Measurements from ENCODE around the gene YBX3. TPM values are rescaled to one million over a fixed set of nuclear protein-coding genes. Genes with fewer than 3 reads are reported as not detected.

The YBX3 gene
- total RNA-seq, 4 donors from 2014 or later, result 3,451 to 6,393 (median 4,786) TPM

GRCh38 chr12:10736463-10736862, 13.3 kb upstream of the YBX3 start:
- TF ChIP-seq CTCF (IDR thresholded peaks at IDR 0.05 in 4 of 5, conservative IDR thresholded peaks at IDR 0.05 in 1 of 5) (no peak), POLR2A (IDR thresholded peaks at IDR 0.05) (no peak)
- H3K27me3 ChIP-seq, result no peaks in the 10 kb centered on the region
- H3K4me3 ChIP-seq, result no peak overlapping the region
- DNase-seq (no peak), ATAC-seq (no peak)
- no peaks in the 10 kb centered on the region for H3K36me3 ChIP-seq
- H3K9me3 ChIP-seq, result no peaks in the 10 kb centered on the region
- no peak overlapping the region for H3K27ac ChIP-seq
- intact Hi-C loops (cut with DNase I; ENCODE audit: low total_unique reads) (no loop called here), in situ Hi-C loops (cut with MboI; ENCODE audit: low sequenced_read_pairs in 4 of 4) (no loop called here)
- H3K4me1 ChIP-seq, result no peaks in the 10 kb centered on the region

GRCh38 chr12:10735428-10735827, 12.3 kb upstream of the YBX3 start:
- H3K9me3 ChIP-seq, result no peaks in the 10 kb centered on the region
- DNase-seq (no peak), ATAC-seq (no peak)
- no peak overlapping the region for H3K27ac ChIP-seq
- H3K4me3 ChIP-seq, result no peak overlapping the region
- H3K4me1 ChIP-seq, result no peaks in the 10 kb centered on the region
- TF ChIP-seq POLR2A (IDR thresholded peaks at IDR 0.05) (no peak), CTCF (IDR thresholded peaks at IDR 0.05 in 4 of 5, conservative IDR thresholded peaks at IDR 0.05 in 1 of 5) (no peak)
- intact Hi-C loops (cut with DNase I; ENCODE audit: low total_unique reads) (no loop called here), in situ Hi-C loops (cut with MboI; ENCODE audit: low sequenced_read_pairs in 4 of 4) (no loop called here)
- no peaks in the 10 kb centered on the region for H3K27me3 ChIP-seq
- no peaks in the 10 kb centered on the region for H3K36me3 ChIP-seq

- intact Hi-C loops (cut with DNase I; ENCODE audit: low total_unique reads), result no loop called here
- in situ Hi-C loops (cut with MboI; ENCODE audit: low sequenced_read_pairs in 4 of 4), result no loop called here
- Histone ChIP-seq H3K27ac (no peak overlapping the region), H3K4me1 (no peaks in the 10 kb centered on the region), H3K27me3 (no peaks in the 10 kb centered on the region), H3K36me3 (no peaks in the 10 kb centered on the region), H3K9me3 (no peaks in the 10 kb centered on the region), H3K4me3 (no peak overlapping the region)
- ATAC-seq, result no peak
- DNase-seq, result no peak
- no peak for TF ChIP-seq CTCF (IDR thresholded peaks at IDR 0.05 in 4 of 5, conservative IDR thresholded peaks at IDR 0.05 in 1 of 5)
- TF ChIP-seq POLR2A (IDR thresholded peaks at IDR 0.05), result no peak
Observed at GRCh38 chr12:10732549-10732948, 9.4 kb upstream of the YBX3 start.

- DNase-seq (no peak), ATAC-seq (no peak)
- Histone ChIP-seq H3K4me1 (no peaks in the 10 kb centered on the region), H3K9me3 (no peaks in the 10 kb centered on the region), H3K27me3 (no peaks in the 10 kb centered on the region), H3K27ac (no peak overlapping the region), H3K36me3 (no peaks in the 10 kb centered on the region), H3K4me3 (no peak overlapping the region)
- intact Hi-C loops (cut with DNase I; ENCODE audit: low total_unique reads) (no loop called here), in situ Hi-C loops (cut with MboI; ENCODE audit: low sequenced_read_pairs in 4 of 4) (no loop called here)
- TF ChIP-seq POLR2A (IDR thresholded peaks at IDR 0.05) (no peak), CTCF (IDR thresholded peaks at IDR 0.05 in 4 of 5, conservative IDR thresholded peaks at IDR 0.05 in 1 of 5) (no peak)
Observed at GRCh38 chr12:10732066-10732465, 8.9 kb upstream of the YBX3 start.

GRCh38 chr12:10730559-10730958, 7.4 kb upstream of the YBX3 start:
- Histone ChIP-seq H3K9me3 (no peaks in the 10 kb centered on the region), H3K4me3 (no peak overlapping the region), H3K27me3 (no peaks in the 10 kb centered on the region), H3K36me3 (no peaks in the 10 kb centered on the region), H3K4me1 (no peaks in the 10 kb centered on the region), H3K27ac (no peak overlapping the region)
- in situ Hi-C loops (cut with MboI; ENCODE audit: low sequenced_read_pairs in 4 of 4) (no loop called here), intact Hi-C loops (cut with DNase I; ENCODE audit: low total_unique reads) (no loop called here)
- TF ChIP-seq POLR2A (IDR thresholded peaks at IDR 0.05) (no peak), CTCF (IDR thresholded peaks at IDR 0.05 in 4 of 5, conservative IDR thresholded peaks at IDR 0.05 in 1 of 5) (no peak)
- ATAC-seq (no peak), DNase-seq (no peak)

Measured in gastrocnemius medialis (tissue), 4 donors.